KMS-11 (cell line): ENCODE data around the gene GPR146.

Experiments used
- H2AFZ ChIP-seq: fragments of 200-600 bp; sonication (generic); 2 replicates; pipeline ENCODE4 v1.6.1; 2016; ENCODE audit warnings: antibody characterized with exemption, mixed run types, low read depth
- H3K27ac ChIP-seq: fragments of 200-600 bp; sonication (generic); 2 replicates; pipeline ENCODE4 v1.6.1; 2016; ENCODE audit warnings: mild to moderate bottlenecking, mixed run types
- H3K27me3 ChIP-seq: fragments of 200-600 bp; sonication (generic); 2 replicates; pipeline ENCODE4 v1.6.1; 2017; ENCODE audit warnings: mild to moderate bottlenecking, low read depth, mixed run types, moderate library complexity; ENCODE audit not compliant: insufficient read depth
- H3K36me3 ChIP-seq: fragments of 200-600 bp; sonication (generic); 2 replicates; pipeline ENCODE4 v1.6.1; 2017; ENCODE audit warnings: mild to moderate bottlenecking, mixed run types; ENCODE audit not compliant: insufficient read depth
- H3K4me1 ChIP-seq: fragments of 200-600 bp; sonication (generic); 2 replicates; pipeline ENCODE4 v1.6.1; 2016; ENCODE audit warnings: mild to moderate bottlenecking, low read depth, mixed run types; ENCODE audit not compliant: poor library complexity, severe bottlenecking
- H3K4me2 ChIP-seq: fragments of 200-600 bp; sonication (generic); 2 replicates; pipeline ENCODE4 v1.7.0; 2016; ENCODE audit warnings: mild to moderate bottlenecking, mixed run types
- H3K4me3 ChIP-seq: fragments of 200-600 bp; sonication (generic); IDR thresholded peaks from 2 replicates; pipeline ENCODE4 v1.6.1; 2017; ENCODE audit warnings: low read depth, low read length, mixed read lengths; ENCODE audit not compliant: insufficient read depth
- H3K79me2 ChIP-seq: fragments of 200-600 bp; sonication (generic); 2 replicates; pipeline ENCODE4 v1.6.1; 2016; ENCODE audit warnings: low read depth, mixed run types; ENCODE audit not compliant: insufficient read depth
- H3K9ac ChIP-seq: fragments of 200-600 bp; sonication (generic); 2 replicates; pipeline ENCODE4 v1.6.1; 2016; ENCODE audit warnings: mild to moderate bottlenecking, mixed run types
- H4K20me1 ChIP-seq: fragments of 200-600 bp; sonication (generic); 2 replicates; pipeline ENCODE4 v1.6.1; 2016; ENCODE audit warnings: mild to moderate bottlenecking, mixed run types; ENCODE audit not compliant: insufficient read depth
- CTCF ChIP-seq: fragments of 200-600 bp; sonication (generic); conservative IDR thresholded peaks from 2 replicates; pipeline ENCODE4 v1.6.1; 2017; ENCODE audit warnings: low read depth, mild to moderate bottlenecking, antibody characterized with exemption, low read length, moderate library complexity, mixed read lengths

The GPR146 gene

GRCh38 chr7:1016577-1017531 is 27.5 kb upstream of the GPR146 start:
- H3K27me3 ChIP-seq = no peaks in the 10 kb centered on the region
- H2AFZ ChIP-seq = no peak overlapping the region
- no peak overlapping the region for H3K9ac ChIP-seq
- no peak for TF ChIP-seq CTCF
- H4K20me1 ChIP-seq = no peaks in the 10 kb centered on the region
- H3K79me2 ChIP-seq = no peaks in the 10 kb centered on the region
- no peaks in the 10 kb centered on the region for H3K36me3 ChIP-seq
- no peak overlapping the region for H3K4me2 ChIP-seq
- H3K4me3 ChIP-seq = no peak overlapping the region
- no peak overlapping the region for H3K27ac ChIP-seq
- no peaks in the 10 kb centered on the region for H3K4me1 ChIP-seq

GRCh38 chr7:1017586-1018333 is 26.6 kb upstream of the GPR146 start:
- Histone ChIP-seq H3K36me3 (no peaks in the 10 kb centered on the region), H2AFZ (no peak overlapping the region), H4K20me1 (no peaks in the 10 kb centered on the region), H3K27me3 (no peaks in the 10 kb centered on the region), H3K9ac (no peak overlapping the region), H3K4me3 (no peak overlapping the region), H3K4me2 (no peak overlapping the region), H3K79me2 (no peaks in the 10 kb centered on the region), H3K27ac (no peak overlapping the region), H3K4me1 (peaks cover 1% of the 10 kb centered on the region)
- TF ChIP-seq CTCF = no peak

GRCh38 chr7:1018334-1018695 is 26.0 kb upstream of the GPR146 start:
- no peak overlapping the region for H3K4me3 ChIP-seq
- TF ChIP-seq CTCF = no peak

GRCh38 chr7:1019255-1019785 is 25.0 kb upstream of the GPR146 start:
- Histone ChIP-seq H3K79me2 (no peaks in the 10 kb centered on the region), H3K27me3 (no peaks in the 10 kb centered on the region), H3K4me3 (no peak overlapping the region), H2AFZ (no peak overlapping the region), H3K27ac (no peak overlapping the region), H3K4me2 (no peak overlapping the region), H4K20me1 (no peaks in the 10 kb centered on the region), H3K36me3 (no peaks in the 10 kb centered on the region), H3K4me1 (peaks cover 16% of the 10 kb centered on the region), H3K9ac (no peak overlapping the region)
- TF ChIP-seq CTCF = no peak

More at GRCh38 chr7:1018334-1018695, 26.0 kb upstream of the GPR146 start:
- no peak overlapping the region for H2AFZ ChIP-seq
- H3K27me3 ChIP-seq = no peaks in the 10 kb centered on the region
- no peak overlapping the region for H3K4me2 ChIP-seq
- peaks cover 7% of the 10 kb centered on the region for H3K4me1 ChIP-seq
- H3K9ac ChIP-seq = no peak overlapping the region
- H3K27ac ChIP-seq = no peak overlapping the region
- H4K20me1 ChIP-seq = no peaks in the 10 kb centered on the region
- no peaks in the 10 kb centered on the region for H3K36me3 ChIP-seq
- no peaks in the 10 kb centered on the region for H3K79me2 ChIP-seq
